BE2C (cell line): ENCODE measurements around the gene SLC7A6.

ENCODE experiments used
- DNase-seq: peaks from one replicate; pipeline ENCODE4 v3.0.0-alpha.2; 2020
- H3K27me3 ChIP-seq: fragments of 250-450 bp; sonication (Bioruptor Pico); 2 replicates; pipeline ENCODE4 v1.5.1; 2020; ENCODE audit warnings: mild to moderate bottlenecking
- H3K36me3 ChIP-seq: fragments of 250-450 bp; sonication (Bioruptor Pico); 2 replicates; pipeline ENCODE4 v1.5.1; 2020; ENCODE audit warnings: mild to moderate bottlenecking
- H3K4me1 ChIP-seq: fragments of 250-450 bp; sonication (Bioruptor Pico); 2 replicates; pipeline ENCODE4 v1.5.1; 2020
- H3K4me3 ChIP-seq: 2 replicates; pipeline ENCODE4 v1.5.1; 2011; ENCODE audit warnings: low read depth, low read length
- H3K9me3 ChIP-seq: fragments of 250-450 bp; sonication (Bioruptor Pico); 2 replicates; pipeline ENCODE4 v1.5.1; 2020
- CTCF ChIP-seq: IDR thresholded peaks from 2 replicates; pipeline ENCODE4 v1.5.1; 2012; ENCODE audit warnings: mild to moderate bottlenecking, low read depth, low read length

SLC7A6 gene

DNA sequence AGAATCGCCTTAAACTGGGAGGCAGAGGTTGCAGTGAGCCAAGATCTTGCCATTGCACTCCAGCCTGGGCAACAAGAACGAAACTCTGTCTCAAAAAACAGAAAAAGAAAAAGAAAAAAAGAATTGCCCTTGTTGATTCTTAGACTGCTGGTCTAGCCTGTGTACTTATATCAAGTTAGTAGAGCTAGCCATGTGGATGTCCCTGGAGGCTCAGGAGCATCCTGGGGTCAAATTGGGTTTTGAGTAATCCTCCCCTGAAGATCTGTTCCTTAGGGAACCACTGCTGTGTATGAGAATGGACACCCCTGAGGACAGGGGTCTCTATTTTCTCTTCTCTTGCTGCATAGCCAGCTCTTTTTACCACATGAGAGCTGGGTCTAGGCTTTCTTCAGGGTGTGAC lies 24.9 kb downstream of the SLC7A6 start:
- no peak for TF ChIP-seq CTCF
- Histone ChIP-seq H3K4me3 (no peak overlapping the region), H3K36me3 (peaks cover 72% of the 10 kb centered on the region)

GRCh38 chr16:68289621-68290329 lies 25.4 kb downstream of the SLC7A6 start:
- no peaks in the 10 kb centered on the region for H3K27me3 ChIP-seq
- TF ChIP-seq CTCF: no peak
- peaks cover 78% of the 10 kb centered on the region for H3K36me3 ChIP-seq
- H3K4me3 ChIP-seq: no peak overlapping the region
- no peaks in the 10 kb centered on the region for H3K9me3 ChIP-seq
- no peaks in the 10 kb centered on the region for H3K4me1 ChIP-seq
- DNase-seq: no peak

More for the DNA sequence above, 24.9 kb downstream of the SLC7A6 start:
- Histone ChIP-seq H3K9me3 (no peaks in the 10 kb centered on the region), H3K4me1 (no peaks in the 10 kb centered on the region), H3K27me3 (no peaks in the 10 kb centered on the region)
- no peak for DNase-seq

- Histone ChIP-seq H3K4me1 (no peaks in the 10 kb centered on the region), H3K27me3 (no peaks in the 10 kb centered on the region), H3K9me3 (no peaks in the 10 kb centered on the region), H3K36me3 (peaks cover 75% of the 10 kb centered on the region), H3K4me3 (no peak overlapping the region)
- no peak for TF ChIP-seq CTCF
- DNase-seq: no peak
Observed at GRCh38 chr16:68290450-68290849, 26.1 kb downstream of the SLC7A6 start.

- Histone ChIP-seq H3K4me1 (no peaks in the 10 kb centered on the region), H3K4me3 (no peak overlapping the region), H3K36me3 (peaks cover 79% of the 10 kb centered on the region), H3K27me3 (no peaks in the 10 kb centered on the region), H3K9me3 (no peaks in the 10 kb centered on the region)
- no peak for DNase-seq
- no peak for TF ChIP-seq CTCF
Observed at GRCh38 chr16:68291227-68291626, 26.9 kb downstream of the SLC7A6 start.

DNA sequence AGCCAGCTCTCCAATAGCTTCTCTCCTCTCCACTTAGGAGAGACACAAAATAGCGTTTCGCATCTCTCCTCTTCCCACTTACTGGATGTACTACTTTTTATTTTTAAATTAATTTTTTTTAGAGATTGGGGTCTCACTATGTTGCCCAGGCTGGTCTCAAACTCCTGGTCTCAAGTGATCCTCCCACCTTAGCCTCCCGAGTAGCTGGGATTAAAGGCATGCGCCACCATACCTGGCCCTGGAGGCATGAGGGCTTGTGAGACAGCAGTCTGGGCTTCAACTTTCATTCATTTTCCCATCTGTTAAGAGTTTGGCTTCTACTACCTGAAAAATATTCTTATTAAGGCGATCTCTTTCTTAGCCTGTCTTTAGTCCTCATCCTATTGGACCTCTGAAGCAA lies 28.1 kb downstream of the SLC7A6 start:
- Histone ChIP-seq H3K4me1 (no peaks in the 10 kb centered on the region), H3K36me3 (peaks cover 79% of the 10 kb centered on the region), H3K4me3 (no peak overlapping the region), H3K9me3 (no peaks in the 10 kb centered on the region), H3K27me3 (no peaks in the 10 kb centered on the region)
- no peak for DNase-seq
- TF ChIP-seq CTCF: no peak

- no peaks in the 10 kb centered on the region; the same call in 1 of the 2 replicates for H3K4me1 ChIP-seq
- no peak for DNase-seq
- no peaks in the 10 kb centered on the region for H3K9me3 ChIP-seq
- no peaks in the 10 kb centered on the region for H3K27me3 ChIP-seq
- no peak for TF ChIP-seq CTCF
- H3K36me3 ChIP-seq: peaks cover 83% of the 10 kb centered on the region
- H3K4me3 ChIP-seq: no peak overlapping the region
Observed at GRCh38 chr16:68296291-68296690, 32.0 kb downstream of the SLC7A6 start.
